Aorta (tissue), 5 donors: Measurements from ENCODE around the gene TARM1. TPM values are rescaled to one million over a fixed set of nuclear protein-coding genes. Genes with fewer than 3 reads are reported as not detected.
A peak's percentile ranks its signal among the peaks of the same experiment; 100 is the strongest.

Source experiments
- ATAC-seq: fragments of 200-7000 bp; cut with Tn5 transposase; one replicate; pipeline ENCODE4 v1.9.1; 2022; ENCODE audit warnings: moderate library complexity; ENCODE audit not compliant: low FRiP score
- DNase-seq, 2 donors: peaks; one replicate each; pipeline ENCODE4 v3.0.0-alpha.2; 2020
- H3K27ac ChIP-seq, 2 donors: one replicate each; pipeline ENCODE4 v1.5.1; 2013; ENCODE audit warnings: low read length in 2 of 2, mild to moderate bottlenecking in 2 of 2, moderate library complexity in 2 of 2, control low read depth in 1 of 2, inconsistent platforms in 1 of 2, low read depth in 1 of 2
- H3K27me3 ChIP-seq, 2 donors: one replicate each; pipeline ENCODE4 v1.6.1; 2013; ENCODE audit warnings: control low read depth in 1 of 2, low read length in 1 of 2, mild to moderate bottlenecking in 1 of 2, moderate library complexity in 1 of 2; ENCODE audit not compliant: insufficient read depth in 2 of 2, control insufficient read depth in 1 of 2
- H3K36me3 ChIP-seq, 2 donors: one replicate each; pipeline ENCODE4 v1.6.1; 2013; ENCODE audit warnings: control low read depth in 1 of 2, low read length in 1 of 2, mild to moderate bottlenecking in 1 of 2; ENCODE audit not compliant: insufficient read depth in 2 of 2, control insufficient read depth in 1 of 2
- H3K4me1 ChIP-seq, 2 donors: one replicate each; pipeline ENCODE4 v1.6.1; 2013; ENCODE audit warnings: low read length in 2 of 2, control low read depth in 1 of 2, mild to moderate bottlenecking in 1 of 2, moderate library complexity in 1 of 2; ENCODE audit not compliant: insufficient read depth in 2 of 2, control insufficient read depth in 1 of 2
- H3K4me3 ChIP-seq, 2 donors: one replicate each; pipeline ENCODE4 v1.5.1; 2013; ENCODE audit warnings: low read length in 2 of 2, control low read depth in 1 of 2, mild to moderate bottlenecking in 1 of 2
- H3K9me3 ChIP-seq: one replicate; pipeline ENCODE4 v1.6.1; 2013; ENCODE audit warnings: mild to moderate bottlenecking, low read length; ENCODE audit not compliant: control insufficient read depth
- WGBS, 2 donors: extraction: QIAGEN DNeasy Blood & Tissue Kit; methylation state at CpG; one replicate each; pipeline ENCODE4 v1.1.7; 2013; 5-methylcytosine and 5-hydroxymethylcytosine counted together
- intact Hi-C, 2 donors: fragments of 100-400 bp; cut with DNase I; formaldehyde crosslinking; loops; one replicate each; pipeline versions ENCODE4 v1.14.2 to v1.15.0; 2022
- long read RNA-seq, 2 donors: library from polyadenylated mRNA; unstranded; transcript quantifications; one replicate each; pipeline ENCODE4 v2.0.0, GENCODE V29; 2020 to 2021
- polyA plus RNA-seq, 2 donors: library from polyadenylated mRNA; stranded (reverse); fragments of 200-250 nt; gene quantifications; one replicate each; pipeline ENCODE4 v1.2.3, GENCODE V29; 2013
- total RNA-seq, 2 donors: library from RNA; stranded (reverse); fragmentation: NEBNext Ultra II Directional; extraction: Animal tissue kit (Norgen Biotek cat#: 25700); gene quantifications; one replicate each; pipeline ENCODE4 v1.2.1, GENCODE V29; 2021
- donor health status: healthy with polysubstance abuse.
- donor health status: Bipolar disorder and iron deficiency.
- donor health status: DM: no; HTN: no; CAD: no.
- donor health status: DM: no; HTN: no; CAD: no.
- donor health status: DM: yes; HTN: yes; CAD: no.

Gene TARM1
- total RNA-seq (not detected), polyA plus RNA-seq (not detected)
- long read RNA-seq, donor 1, result 0 reads
- long read RNA-seq, donor 2, result 0 reads

- no peaks in the 10 kb centered on the region for H3K4me1 ChIP-seq
- H3K27ac ChIP-seq, result no peak within 1 kb of the TSS
- intact Hi-C loops, result no loop called here
- H3K9me3 ChIP-seq, result peaks cover 6% of the 10 kb centered on the region
- no peaks in the 10 kb centered on the region for H3K27me3 ChIP-seq
- no peak within 1 kb of the TSS for H3K4me3 ChIP-seq
- H3K36me3 ChIP-seq, result no peaks in the 10 kb centered on the region
- no peak for ATAC-seq
- 74 to 81% methylated on average over 7 of the region's 7 CpGs for WGBS, 2 donors
- DNase-seq, result peak in 1 of 2 donors; percentile 22
Measured at GRCh38 chr19:54081032-54081431, at the start of gene TARM1. TARM1 (minus strand) TSS chr19:54081365; CDS start chr19:54081340, 25 bp downstream.

GRCh38 chr19:54129617-54129996 lies 48.4 kb upstream of the TARM1 start:
- no peak overlapping the region for H3K4me3 ChIP-seq
- no peaks in the 10 kb centered on the region for H3K27me3 ChIP-seq
- ATAC-seq, result no peak
- intact Hi-C loops, result no loop called here
- H3K4me1 ChIP-seq, result no peaks in the 10 kb centered on the region
- no peak for DNase-seq
- whole genome bisulfite sequencing, 2 donors, result 95 to 97% methylated on average over 20 of the region's 20 CpGs
- no peaks in the 10 kb centered on the region for H3K9me3 ChIP-seq
- H3K27ac ChIP-seq, result no peak overlapping the region
- H3K36me3 ChIP-seq, result peaks cover 0 to 15% of the 10 kb centered on the region in 2 donors

GRCh38 chr19:54128796-54129616 lies 47.8 kb upstream of the TARM1 start:
- Histone ChIP-seq H3K36me3 (peaks cover 0 to 18% of the 10 kb centered on the region in 2 donors), H3K4me1 (no peaks in the 10 kb centered on the region), H3K4me3 (no peak overlapping the region), H3K27ac (no peak overlapping the region), H3K27me3 (no peaks in the 10 kb centered on the region), H3K9me3 (no peaks in the 10 kb centered on the region)
- 95 to 96% methylated on average over 31 to 41 of the region's 41 CpGs for WGBS, 2 donors
- DNase-seq (no peak), ATAC-seq (no peak)
- intact Hi-C loops, result no loop called here

- H3K9me3 ChIP-seq, result no peaks in the 10 kb centered on the region
- no peaks in the 10 kb centered on the region for H3K4me1 ChIP-seq
- no peak overlapping the region for H3K27ac ChIP-seq
- H3K36me3 ChIP-seq, result peaks cover 0 to 24% of the 10 kb centered on the region in 2 donors
- intact Hi-C loops, result no loop called here
- no peak overlapping the region for H3K4me3 ChIP-seq
- no peak for DNase-seq
- no peak for ATAC-seq
- no peaks in the 10 kb centered on the region for H3K27me3 ChIP-seq
- WGBS, 2 donors, result 86 to 92% methylated on average over 17 to 20 of the region's 20 CpGs
Measured at GRCh38 chr19:54128441-54128725, 47.2 kb upstream of the TARM1 start.

- 91 to 92% methylated on average over 42 to 44 of the region's 44 CpGs for whole genome bisulfite sequencing, 2 donors
- H3K27me3 ChIP-seq, result no peaks in the 10 kb centered on the region
- H3K9me3 ChIP-seq, result no peaks in the 10 kb centered on the region
- H3K4me1 ChIP-seq, result no peaks in the 10 kb centered on the region
- intact Hi-C loops, result no loop called here
- peaks cover 0 to 28% of the 10 kb centered on the region in 2 donors for H3K36me3 ChIP-seq
- ATAC-seq (no peak), DNase-seq (no peak)
- no peak overlapping the region for H3K27ac ChIP-seq
- H3K4me3 ChIP-seq, result no peak overlapping the region
Measured at GRCh38 chr19:54127688-54128440, 46.7 kb upstream of the TARM1 start.

- no peak for DNase-seq
- intact Hi-C loops, result no loop called here
Measured at GRCh38 chr19:54125713-54126112, 44.5 kb upstream of the TARM1 start.

GRCh38 chr19:54124393-54124792 lies 43.2 kb upstream of the TARM1 start:
- Histone ChIP-seq H3K4me3 (no peak overlapping the region), H3K27me3 (no peaks in the 10 kb centered on the region), H3K36me3 (peaks cover 0 to 26% of the 10 kb centered on the region in 2 donors), H3K27ac (no peak overlapping the region), H3K9me3 (no peaks in the 10 kb centered on the region), H3K4me1 (no peaks in the 10 kb centered on the region)
- intact Hi-C loops, result no loop called here
- no peak for DNase-seq
- 87 to 91% methylated on average over 18 to 19 of the region's 19 CpGs for WGBS, 2 donors
- no peak for ATAC-seq

More at GRCh38 chr19:54125713-54126112, 44.5 kb upstream of the TARM1 start:
- H3K9me3 ChIP-seq, result no peaks in the 10 kb centered on the region
- H3K27me3 ChIP-seq, result no peaks in the 10 kb centered on the region
- H3K36me3 ChIP-seq, result peaks cover 0 to 29% of the 10 kb centered on the region in 2 donors
- H3K4me1 ChIP-seq, result no peaks in the 10 kb centered on the region
- H3K27ac ChIP-seq, result no peak overlapping the region
- no peak overlapping the region for H3K4me3 ChIP-seq
- WGBS, 2 donors, result 88 to 91% methylated on average over 9 of the region's 9 CpGs
- ATAC-seq, result no peak

- H3K4me1 ChIP-seq, result no peaks in the 10 kb centered on the region
- H3K27me3 ChIP-seq, result no peaks in the 10 kb centered on the region
- H3K36me3 ChIP-seq, result peaks cover 0 to 22% of the 10 kb centered on the region in 2 donors
- DNase-seq (no peak), ATAC-seq (no peak)
- 89 to 93% methylated on average over 17 of the region's 17 CpGs for WGBS, 2 donors
- H3K27ac ChIP-seq, result no peak overlapping the region
- H3K9me3 ChIP-seq, result no peaks in the 10 kb centered on the region
- intact Hi-C loops, result no loop called here
- no peak overlapping the region for H3K4me3 ChIP-seq
Measured at GRCh38 chr19:54123682-54124081, 42.5 kb upstream of the TARM1 start.
